Activated CD8-positive, alpha-beta memory T cell treated with anti-CD3 and anti-CD28 coated beads for 48 hours (primary cell): ENCODE measurements around the gene VTA1.
A peak's percentile ranks its signal among the peaks of the same experiment; 100 is the strongest.
"Not testable (repeated sequence)": the region's sequence is repeated elsewhere in the genome, so short reads cannot be mapped to it uniquely, and the experiment has no call there.

Experiments used
- DNase-seq, 3 experiments: peaks; one replicate each; pipeline ENCODE4 v3.0.0-alpha.2; 2020; ENCODE audit warnings: low read depth in 2 of 3, low spot score in 2 of 3

The VTA1 gene

GRCh38 chr6:142146828-142147662 lies at the start of gene VTA1, which contains the start of gene NMBR:
TSS of gene VTA1 (plus strand) at chr6:142147263. CDS start at chr6:142147288, 25 bp downstream.
TSS of gene NMBR (minus strand) at chr6:142147122. CDS start at chr6:142088658, 58,464 bp downstream.
- peak; percentile 69 to 87 (median 80) for DNase-seq

GRCh38 chr6:142104820-142105219 lies 42.2 kb upstream of the VTA1 start:
- DNase-seq, result not testable (repeated sequence)

GRCh38 chr6:142110820-142111219 lies 36.2 kb upstream of the VTA1 start:
- DNase-seq, result not testable (repeated sequence)

- DNase-seq, result peak; percentile 13 to 50 (median 30)
Observed at GRCh38 chr6:142112451-142113061, 34.5 kb upstream of the VTA1 start.

- DNase-seq, result no peak
Observed at GRCh38 chr6:142117366-142117765, 29.7 kb upstream of the VTA1 start.

GRCh38 chr6:142118328-142118727 lies 28.7 kb upstream of the VTA1 start:
- DNase-seq, result no peak

GRCh38 chr6:142118925-142119324 lies 28.1 kb upstream of the VTA1 start:
- no peak for DNase-seq

- no peak for DNase-seq
Observed at GRCh38 chr6:142121342-142121741, 25.7 kb upstream of the VTA1 start.

- DNase-seq, result no peak
Observed at GRCh38 chr6:142130814-142131213, 16.2 kb upstream of the VTA1 start.

- no peak for DNase-seq
Observed at GRCh38 chr6:142132625-142133024, 14.4 kb upstream of the VTA1 start, which contains the start of gene GJE1. TSS of gene GJE1 (plus strand) at chr6:142132925. CDS start at chr6:142133159, 234 bp downstream.

GRCh38 chr6:142138876-142139275 lies 8.2 kb upstream of the VTA1 start:
- no peak for DNase-seq

GRCh38 chr6:142141531-142141930 lies 5.5 kb upstream of the VTA1 start:
- not testable (repeated sequence) for DNase-seq

GRCh38 chr6:142152746-142153145 lies 5.7 kb downstream of the VTA1 start:
- no peak for DNase-seq

GRCh38 chr6:142153196-142153595 lies 6.1 kb downstream of the VTA1 start:
- no peak for DNase-seq

GRCh38 chr6:142154336-142154735 lies 7.3 kb downstream of the VTA1 start:
- no peak for DNase-seq

GRCh38 chr6:142155091-142155490 lies 8.0 kb downstream of the VTA1 start:
- DNase-seq, result no peak

- DNase-seq, result no peak
Observed at GRCh38 chr6:142155895-142156757, 9.1 kb downstream of the VTA1 start.

GRCh38 chr6:142156758-142157068 lies 9.7 kb downstream of the VTA1 start:
- not testable (repeated sequence) for DNase-seq

GRCh38 chr6:142162780-142163179 lies 15.7 kb downstream of the VTA1 start:
- no peak for DNase-seq

- DNase-seq, result no peak
Observed at GRCh38 chr6:142165227-142165626, 18.2 kb downstream of the VTA1 start.

GRCh38 chr6:142167071-142167470 lies 20.0 kb downstream of the VTA1 start:
- DNase-seq, result no peak
